CD4-positive, alpha-beta T cell treated with Interleukin-6 for 4 hours (primary cell): ENCODE results near the gene APOL2.
"Not testable (repeated sequence)": the region's sequence is repeated elsewhere in the genome, so short reads cannot be mapped to it uniquely, and the experiment has no call there.

Experiments used
- DNase-seq: peaks from one replicate; pipeline ENCODE4 v3.0.0-alpha.2; 2020; ENCODE audit warnings: mixed read lengths

Gene APOL2

GRCh38 chr22:36196254-36197064, 42.9 kb downstream of the APOL2 start:
- no peak for DNase-seq

DNA sequence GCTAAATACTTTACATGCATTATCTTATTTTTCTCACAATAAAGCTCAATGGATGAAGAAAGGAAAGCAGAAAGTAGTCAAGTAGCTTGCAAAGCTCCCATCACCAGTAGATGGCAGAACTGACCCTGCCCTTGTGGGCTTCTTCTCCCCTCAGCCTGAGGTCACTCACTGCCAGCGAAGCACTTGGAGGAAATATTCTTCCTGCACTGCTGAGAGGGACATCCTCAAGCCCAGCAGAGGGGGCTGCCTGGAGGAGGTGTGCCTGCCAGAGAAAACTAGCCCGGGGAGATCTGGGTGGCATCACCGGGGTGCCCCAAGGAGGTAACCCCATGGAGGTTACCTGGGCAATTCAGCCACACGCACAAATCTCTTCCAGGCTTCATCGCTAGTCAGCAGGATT, 44.4 kb downstream of the APOL2 start:
- peak; percentile 53 for DNase-seq

- DNase-seq: no peak
Measured at GRCh38 chr22:36194385-36194784, 44.9 kb downstream of the APOL2 start.

DNA sequence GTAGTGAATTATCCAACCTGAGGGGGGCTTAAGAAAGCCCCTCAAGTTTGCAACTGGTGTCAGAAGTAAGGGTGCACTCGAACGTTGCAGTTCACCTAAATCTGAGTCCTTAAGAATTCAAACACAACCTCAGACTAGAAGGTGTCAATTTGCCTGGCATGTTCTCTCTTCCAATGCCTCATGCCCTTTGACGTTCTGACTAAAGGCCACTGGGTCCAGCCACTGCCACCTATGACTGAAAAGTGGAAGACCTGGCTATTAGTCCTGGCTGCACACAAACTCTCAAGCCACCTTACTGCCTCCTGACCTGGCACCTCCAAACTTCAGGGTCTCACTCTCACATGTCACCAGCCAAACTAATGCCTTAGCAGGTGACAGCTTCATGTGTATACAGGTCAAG, 45.8 kb downstream of the APOL2 start:
- no peak for DNase-seq

DNA sequence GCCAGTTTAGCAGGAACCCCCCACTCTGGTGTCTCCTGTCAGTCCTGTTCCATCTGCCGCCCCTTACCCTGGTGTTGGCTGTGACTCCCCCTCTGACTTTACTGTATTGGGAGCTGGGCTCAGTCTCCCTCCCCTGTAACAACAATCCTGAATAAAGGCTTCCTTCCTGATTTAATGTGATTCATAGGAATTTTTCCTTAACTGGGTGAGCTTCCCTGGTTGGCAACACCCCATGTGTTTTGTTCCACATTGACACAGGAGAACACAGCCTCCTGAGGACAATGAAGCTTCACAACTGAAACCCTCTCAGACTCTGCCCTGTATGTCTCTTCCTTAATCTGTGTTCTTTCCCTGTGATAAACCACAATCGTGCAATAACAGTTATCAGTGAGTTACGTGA, 46.2 kb downstream of the APOL2 start:
- no peak for DNase-seq

DNA sequence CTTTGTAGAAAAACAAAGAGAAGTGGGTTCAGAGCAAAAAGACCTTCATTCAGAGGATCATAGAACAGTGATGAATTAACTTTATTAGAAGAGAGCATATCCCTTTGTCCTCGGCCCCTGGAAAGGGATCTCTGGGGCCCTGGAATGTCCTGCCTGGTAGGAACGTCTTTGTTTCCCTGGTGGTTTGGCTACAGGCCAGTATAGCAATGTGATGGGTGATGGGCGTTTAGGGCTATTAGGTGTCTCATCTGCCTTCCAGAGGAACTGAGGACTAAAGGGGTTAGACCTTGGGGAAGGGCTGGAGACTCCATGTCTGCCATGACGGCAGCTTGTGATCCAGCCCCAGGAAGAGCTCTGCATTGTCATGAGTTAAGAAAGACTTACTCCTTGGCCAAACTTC, 46.8 kb downstream of the APOL2 start:
- DNase-seq: no peak

DNA sequence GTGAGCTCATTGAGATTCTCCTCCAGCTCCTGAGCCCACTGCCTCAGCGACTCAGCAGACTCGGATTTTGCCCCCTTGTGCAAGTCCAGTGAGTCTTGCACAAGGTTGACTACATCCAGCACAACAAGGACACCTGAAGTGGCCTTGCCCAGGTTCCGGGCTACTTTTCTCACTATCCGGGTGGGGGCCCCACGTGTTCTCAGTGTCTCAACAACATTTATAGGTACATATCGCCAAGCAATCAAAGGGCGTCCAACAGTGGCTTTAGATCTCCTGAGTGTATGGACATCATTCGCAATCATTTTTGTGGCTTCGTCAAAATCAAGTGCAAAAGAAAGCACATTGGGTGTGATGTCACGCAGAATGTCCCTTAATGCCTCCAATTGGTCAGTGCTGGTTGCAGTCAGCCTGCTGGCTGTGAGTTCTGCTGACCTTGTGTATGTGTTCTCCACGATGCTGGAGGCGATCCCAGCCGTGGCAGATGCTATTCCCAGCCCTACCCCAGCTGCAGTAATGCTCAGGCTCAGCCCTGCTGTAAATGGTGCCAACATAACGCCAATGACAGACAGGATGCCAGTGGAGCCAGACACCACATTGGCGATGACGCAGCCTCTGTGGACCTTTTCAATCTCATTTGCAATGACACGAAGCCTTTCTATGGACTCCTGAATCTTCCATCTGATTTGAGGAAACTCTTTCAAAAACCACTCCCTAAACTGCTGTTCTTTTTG, 48.1 kb downstream of the APOL2 start:
- no peak for DNase-seq

DNA sequence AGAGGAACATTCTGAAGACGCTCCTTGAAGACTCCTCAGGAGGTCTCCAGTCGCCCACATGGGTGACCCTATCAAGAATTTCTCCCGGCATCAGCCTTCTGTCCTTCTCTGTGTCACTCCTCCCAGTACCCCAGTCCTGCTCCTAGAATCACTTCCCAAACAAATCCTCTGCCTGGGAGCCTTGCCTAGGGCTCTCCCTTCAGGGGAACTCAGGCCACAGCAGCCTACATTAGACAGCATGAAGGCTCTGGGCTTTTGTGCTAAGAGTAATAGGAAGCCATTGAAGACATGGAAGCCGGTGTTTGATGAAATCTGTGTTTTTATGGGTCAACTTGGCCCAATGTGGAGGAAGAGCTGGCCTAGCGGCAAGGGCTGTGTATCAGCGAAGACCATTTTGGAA, 51.5 kb downstream of the APOL2 start:
- not testable (repeated sequence) for DNase-seq

GRCh38 chr22:36185828-36186624, 53.3 kb downstream of the APOL2 start:
- DNase-seq: no peak

GRCh38 chr22:36184433-36185025, 54.8 kb downstream of the APOL2 start:
- DNase-seq: no peak

DNA sequence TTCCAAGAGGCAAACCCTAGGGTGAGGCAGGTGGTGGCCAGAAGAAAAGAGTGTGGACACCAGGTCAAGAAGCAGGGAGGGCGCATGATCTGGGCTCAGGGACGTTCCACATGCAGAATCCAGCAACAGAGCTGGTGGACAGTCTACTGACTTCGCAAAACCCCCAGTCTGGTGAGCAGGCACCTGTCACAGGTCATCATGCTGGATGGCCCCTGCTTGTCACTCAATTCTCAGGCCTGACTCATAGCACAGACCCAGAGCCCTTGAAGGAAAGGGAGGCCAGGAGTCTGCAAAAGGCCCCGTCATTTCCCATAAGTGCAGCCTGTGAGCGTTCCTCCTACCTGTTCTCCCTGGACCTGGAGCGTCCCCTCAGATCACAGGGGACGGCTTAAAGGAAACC, 55.9 kb downstream of the APOL2 start:
- no peak for DNase-seq

- no peak for DNase-seq
Measured at GRCh38 chr22:36182857-36183256, 56.5 kb downstream of the APOL2 start.

- no peak for DNase-seq
Measured at GRCh38 chr22:36182056-36182455, 57.3 kb downstream of the APOL2 start.

DNA sequence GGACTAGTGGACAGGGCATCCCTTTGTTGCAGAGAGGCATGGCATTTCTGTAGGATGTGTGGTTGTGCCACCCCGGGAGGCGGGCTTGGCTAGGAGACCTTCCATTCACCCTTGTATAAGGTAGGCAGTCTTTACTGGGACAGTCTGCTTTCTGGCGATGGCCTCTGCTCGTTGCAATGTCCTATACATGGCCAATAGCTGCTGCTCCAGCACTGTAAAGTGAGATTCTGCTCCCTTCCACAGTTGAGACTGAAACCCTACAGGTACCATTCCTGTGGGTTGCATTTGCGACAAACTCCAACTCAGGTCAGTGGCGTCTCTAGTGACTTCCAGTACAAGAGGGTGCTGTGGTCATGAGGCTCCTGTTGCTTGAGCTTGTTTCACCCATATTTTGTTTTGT, 58.4 kb downstream of the APOL2 start:
- no peak for DNase-seq

DNA sequence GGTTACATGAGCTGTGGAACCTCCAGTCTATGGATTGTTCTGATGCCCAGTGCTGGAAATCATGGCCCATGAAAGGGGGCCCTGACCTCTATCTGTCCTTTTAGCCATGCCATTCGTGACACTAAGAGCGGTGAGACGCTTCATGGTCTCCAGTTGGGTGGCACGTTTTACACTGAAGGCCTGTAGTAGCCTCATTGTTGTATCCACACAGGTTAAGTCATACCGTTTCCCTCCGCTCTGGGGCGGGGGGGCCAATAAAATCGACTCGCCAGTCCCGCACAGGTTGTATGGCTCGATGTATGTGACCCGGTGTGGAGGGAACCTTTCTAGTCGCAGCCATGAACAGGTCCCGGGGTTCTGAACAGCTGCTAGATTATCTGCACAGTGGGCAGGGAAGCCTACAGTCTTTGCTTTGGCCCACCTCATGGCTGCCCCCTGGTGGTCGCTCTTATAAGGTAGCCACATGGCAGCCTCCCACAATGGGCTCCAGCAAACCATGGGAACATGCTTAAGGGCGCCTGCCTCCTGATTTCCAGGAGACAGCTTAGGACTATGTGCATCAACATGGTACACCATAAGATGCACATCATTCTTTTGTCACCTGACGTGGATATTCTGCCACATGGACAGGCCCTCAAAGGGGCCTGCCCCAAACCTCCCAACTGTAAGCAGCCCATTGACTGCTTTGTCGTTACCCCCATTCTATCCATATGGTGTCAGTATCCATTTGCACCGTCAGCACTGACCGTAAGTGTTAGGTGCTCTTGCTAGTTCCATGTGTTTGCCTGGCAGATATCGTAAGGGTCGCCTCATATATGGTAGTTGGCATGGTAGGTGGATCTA, 59.1 kb downstream of the APOL2 start:
- DNase-seq: peak; percentile 93

DNA sequence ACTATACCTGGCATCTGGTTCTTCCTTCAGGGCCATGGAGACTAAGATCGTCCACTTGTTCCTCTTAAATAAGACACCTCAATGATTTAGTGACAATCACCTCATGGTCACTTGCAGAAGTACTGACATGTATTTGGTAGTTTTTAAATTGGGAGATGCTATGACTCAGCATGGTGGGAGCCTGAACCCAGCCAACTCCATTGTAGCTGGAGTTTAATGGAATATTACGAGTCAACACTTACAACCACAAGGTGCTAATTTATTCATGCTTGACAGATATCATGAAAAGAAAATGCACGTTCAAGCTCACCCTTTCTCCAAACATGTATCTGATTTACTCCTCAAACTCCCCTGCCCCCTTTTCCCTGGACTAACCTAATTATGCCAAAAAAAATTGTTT, 62.2 kb downstream of the APOL2 start:
- DNase-seq: no peak
